WTC11 (cell line): Measurements from ENCODE around the gene LINC01488. TPM values are rescaled to one million over a fixed set of nuclear protein-coding genes. Genes with fewer than 3 reads are reported as not detected.

ENCODE experiments used
- ATAC-seq: fragments of 200-7000 bp; cut with Tn5 transposase; 2 replicates; pipeline ENCODE4 v1.10.0; 2021; ENCODE audit warnings: mild to moderate bottlenecking, moderate library complexity
- CTCF ChIA-PET: fragments of 300-600 bp; sonication (Branson Sonifier 250); formaldehyde crosslinking; loops from one replicate; lab custom pipeline; 2021; ENCODE audit warnings: antibody characterized with exemption; lab: Charles Lee
- POLR2A ChIA-PET: fragments of 350-600 bp; sonication (Branson Sonifier 250); formaldehyde crosslinking; loops from one replicate; lab custom pipeline; 2021; ENCODE audit warnings: antibody characterized with exemption; lab: Charles Lee
- DNase-seq: peaks from one replicate; pipeline ENCODE4 v3.0.0; 2021; ENCODE audit warnings: low spot score
- H3K27ac Mint-ChIP-seq: 2 replicates; pipeline ENCODE4 v1.8.0; 2021; ENCODE audit warnings: mixed read lengths
- H3K27me3 Mint-ChIP-seq: 2 replicates; pipeline ENCODE4 v1.8.0; 2021; ENCODE audit warnings: low read depth, mild to moderate bottlenecking, moderate library complexity, mixed read lengths
- H3K36me3 Mint-ChIP-seq: 2 replicates; pipeline ENCODE4 v1.8.0; 2021; ENCODE audit warnings: mixed read lengths
- H3K4me1 Mint-ChIP-seq: 2 replicates; pipeline ENCODE4 v1.8.0; 2022; ENCODE audit warnings: mixed read lengths
- H3K4me3 Mint-ChIP-seq: 2 replicates; pipeline ENCODE4 v1.8.0; 2021; ENCODE audit warnings: mild to moderate bottlenecking, moderate library complexity, mixed read lengths
- H3K9me3 Mint-ChIP-seq: 2 replicates; pipeline ENCODE4 v1.8.0; 2021; ENCODE audit warnings: mixed read lengths
- CBFB ChIP-seq: sonication (generic); formaldehyde crosslinking; IDR thresholded peaks from 2 replicates; pipeline ENCODE4 v1.8.1; 2022; ENCODE audit warnings: mild to moderate bottlenecking, low read depth, missing genetic modification reagents
- CREM ChIP-seq: sonication (generic); formaldehyde crosslinking; IDR thresholded peaks from 2 replicates; pipeline ENCODE4 v1.8.1; 2022; ENCODE audit warnings: mild to moderate bottlenecking, missing genetic modification reagents, moderate library complexity
- CTCF ChIP-seq: fragments of 200-600 bp; IDR thresholded peaks from 2 replicates; pipeline ENCODE4 v1.8.0; 2022; ENCODE audit warnings: antibody characterized with exemption
- EMX1 ChIP-seq: fragments of 250-450 bp; sonication (Bioruptor Pico); IDR thresholded peaks from 2 replicates; pipeline ENCODE4 v1.8.0; 2021; ENCODE audit warnings: mild to moderate bottlenecking
- ERG ChIP-seq: fragments of 250-450 bp; sonication (Bioruptor Pico); IDR thresholded peaks from 2 replicates; pipeline ENCODE4 v1.8.0; 2021; ENCODE audit warnings: mild to moderate bottlenecking
- FOXP4 ChIP-seq: sonication (generic); formaldehyde crosslinking; IDR thresholded peaks from 2 replicates; pipeline ENCODE4 v1.8.0; 2022; ENCODE audit warnings: mild to moderate bottlenecking, missing genetic modification reagents
- GABPB1 ChIP-seq: sonication (generic); formaldehyde crosslinking; IDR thresholded peaks from 2 replicates; pipeline ENCODE4 v1.8.1; 2023; ENCODE audit warnings: mild to moderate bottlenecking, missing genetic modification reagents
- GTF2I ChIP-seq: fragments of 250-450 bp; sonication (Bioruptor Pico); conservative IDR thresholded peaks from 2 replicates; pipeline ENCODE4 v1.4.0; 2021; ENCODE audit warnings: mild to moderate bottlenecking
- OVOL2 ChIP-seq: fragments of 250-450 bp; sonication (Bioruptor Pico); IDR thresholded peaks from 2 replicates; pipeline ENCODE4 v1.9.0; 2021; ENCODE audit warnings: mild to moderate bottlenecking, borderline replicate concordance
- SOX15 ChIP-seq: fragments of 250-450 bp; sonication (Bioruptor Pico); IDR thresholded peaks from 2 replicates; pipeline ENCODE4 v1.9.0; 2021; ENCODE audit warnings: mild to moderate bottlenecking
- TEAD4 ChIP-seq: sonication (generic); formaldehyde crosslinking; IDR thresholded peaks from 2 replicates; pipeline ENCODE4 v1.8.0; 2022; ENCODE audit warnings: mild to moderate bottlenecking, missing genetic modification reagents
- ZBTB43 ChIP-seq: sonication (generic); formaldehyde crosslinking; IDR thresholded peaks from 2 replicates; pipeline ENCODE4 v1.8.1; 2023; ENCODE audit warnings: mild to moderate bottlenecking, missing genetic modification reagents
- ZNF281 ChIP-seq: sonication (generic); formaldehyde crosslinking; IDR thresholded peaks from 2 replicates; pipeline ENCODE4 v1.8.0; 2023; ENCODE audit warnings: mild to moderate bottlenecking, missing genetic modification reagents
- ZNF671 ChIP-seq: fragments of 250-450 bp; sonication (Bioruptor Pico); IDR thresholded peaks from 2 replicates; pipeline ENCODE4 v1.8.0; 2021; ENCODE audit warnings: mild to moderate bottlenecking
- total RNA-seq: library from RNA; stranded (reverse); gene quantifications from 3 replicates; pipeline ENCODE4 v1.2.3, GENCODE V29; 2021

LINC01488 gene
- total RNA-seq, 1 experiment from 2014 or later, result not detected

GRCh38 chr11:69455969-69456368 is 25.5 kb upstream of the LINC01488 start:
- Mint-ChIP-seq H3K36me3 (peaks cover 15% of the 10 kb centered on the region), H3K27me3 (no peaks in the 10 kb centered on the region; the same call in 1 of the 2 replicates), H3K4me3 (no peak overlapping the region), H3K27ac (no peak overlapping the region), H3K4me1 (peaks cover 10% of the 10 kb centered on the region), H3K9me3 (peaks cover 33% of the 10 kb centered on the region)
- ATAC-seq (0 out of 2 replicates have a peak, but pooled peaks have one; percentile 28), DNase-seq (no peak)
- CTCF ChIA-PET, result interaction anchor here (1.6 kb wide), 1 partner anchor 11 kb away, joined by 3 read pairs; no protein-coding TSS in a partner anchor
- POLR2A ChIA-PET, result interaction anchor here (0.9 kb wide), 1 partner anchor 10 kb away, joined by 3 read pairs; no protein-coding TSS in a partner anchor
- TF ChIP-seq CBFB (CRISPR knock-in tag) (no peak), ZNF671 (no peak), ERG (CRISPR knock-in tag) (no peak), SOX15 (CRISPR knock-in tag) (no peak)

- ChIA-PET CTCF (interaction anchor here (1.6 kb wide), 1 partner anchor 12 kb away, joined by 3 read pairs; no protein-coding TSS in a partner anchor), POLR2A (interaction anchor here (0.9 kb wide), 1 partner anchor 9 kb away, joined by 3 read pairs; no protein-coding TSS in a partner anchor)
- Mint-ChIP-seq H3K4me1 (peaks cover 18% of the 10 kb centered on the region), H3K36me3 (peaks cover 19% of the 10 kb centered on the region), H3K27ac (no peak overlapping the region), H3K27me3 (no peaks in the 10 kb centered on the region; the same call in 1 of the 2 replicates), H3K9me3 (peaks cover 32% of the 10 kb centered on the region), H3K4me3 (no peak overlapping the region)
- ATAC-seq (no peak), DNase-seq (no peak)
- TF ChIP-seq OVOL2 (no peak), FOXP4 (CRISPR knock-in tag) (no peak), GTF2I (no peak), CBFB (CRISPR knock-in tag) (no peak), CTCF (no peak), GABPB1 (CRISPR knock-in tag) (no peak), EMX1 (CRISPR knock-in tag) (no peak), ZNF281 (CRISPR knock-in tag) (no peak), ERG (CRISPR knock-in tag) (no peak), CREM (CRISPR knock-in tag) (no peak), ZNF671 (no peak), TEAD4 (CRISPR knock-in tag) (no peak), ZBTB43 (CRISPR knock-in tag) (no peak)
Measured at GRCh38 chr11:69456712-69457111, 24.8 kb upstream of the LINC01488 start.
